Natural killer cell (primary cell): Measurements from ENCODE around the gene FOXA3. TPM values are rescaled to one million over a fixed set of nuclear protein-coding genes. Genes with fewer than 3 reads are reported as not detected.

Source experiments
- ATAC-seq, 3 donors: fragments of 150-1000 bp in 2 of 3; fragments of 200-7000 bp in 1 of 3; cut with Tn5 transposase; 1 replicate in 1 of 3; 2 replicates in 2 of 3; pipeline ENCODE4 v1.10.0; 2021; ENCODE audit warnings: mild to moderate bottlenecking in 2 of 3, moderate library complexity in 2 of 3
- DNase-seq, 2 donors: peaks; one replicate each; pipeline versions ENCODE4 v3.0.0 to v3.0.0-alpha.2; 2013 to 2021; ENCODE audit warnings: mixed read lengths in 1 of 2
- H3K27ac ChIP-seq: one replicate; pipeline ENCODE4 v1.5.1; 2013; ENCODE audit warnings: mild to moderate bottlenecking, low read length
- H3K27me3 ChIP-seq: one replicate; pipeline ENCODE4 v1.6.1; 2013; ENCODE audit warnings: low read length; ENCODE audit not compliant: control insufficient read depth, insufficient read depth
- H3K36me3 ChIP-seq: one replicate; pipeline ENCODE4 v1.6.1; 2013; ENCODE audit warnings: low read length; ENCODE audit not compliant: control insufficient read depth, insufficient read depth
- H3K4me1 ChIP-seq: one replicate; pipeline ENCODE4 v1.6.1; 2013; ENCODE audit warnings: low read length; ENCODE audit not compliant: control insufficient read depth, insufficient read depth
- H3K4me3 ChIP-seq: one replicate; pipeline ENCODE4 v1.5.1; 2013; ENCODE audit warnings: low read length
- H3K9me3 ChIP-seq: one replicate; pipeline ENCODE4 v1.6.1; 2013; ENCODE audit warnings: low read length; ENCODE audit not compliant: control insufficient read depth, insufficient read depth
- H3K27ac Mint-ChIP-seq, 2 donors: one replicate each; pipeline ENCODE4 v1.8.0; 2022; ENCODE audit warnings: mild to moderate bottlenecking in 2 of 2, mixed read lengths in 2 of 2, moderate library complexity in 1 of 2
- H3K27me3 Mint-ChIP-seq, 2 donors: one replicate each; pipeline ENCODE4 v1.8.0; 2022; ENCODE audit warnings: low read depth in 2 of 2, mixed read lengths in 2 of 2
- H3K36me3 Mint-ChIP-seq: one replicate; pipeline ENCODE4 v1.8.0; 2022; ENCODE audit warnings: mixed read lengths
- H3K4me1 Mint-ChIP-seq, 2 donors: one replicate each; pipeline ENCODE4 v1.8.0; 2022; ENCODE audit warnings: mixed read lengths in 2 of 2
- H3K4me3 Mint-ChIP-seq: one replicate; pipeline ENCODE4 v1.8.0; 2022; ENCODE audit warnings: mild to moderate bottlenecking, moderate library complexity, mixed read lengths
- H3K9me3 Mint-ChIP-seq, 2 donors: one replicate each; pipeline ENCODE4 v1.8.0; 2022; ENCODE audit warnings: mixed read lengths in 2 of 2
- CTCF ChIP-seq: fragments of 200-600 bp; IDR thresholded peaks from one replicate; pipeline ENCODE4 v1.8.0; 2022; ENCODE audit warnings: antibody characterized with exemption
- WGBS: methylation state at CpG from one replicate; pipeline ENCODE4 v1.1.7; 2013; ENCODE audit warnings: missing lambda C conversion rate; ENCODE audit not compliant: insufficient coverage; 5-methylcytosine and 5-hydroxymethylcytosine counted together
- intact Hi-C: fragments of 100-400 bp; cut with micrococcal nuclease; formaldehyde crosslinking; loops from one replicate; pipeline ENCODE4 v1.14.2; 2022
- total RNA-seq, 4 donors: library from RNA; stranded (reverse); fragments of 120-200 nt in 1 of 4; gene quantifications; one replicate each; pipeline versions ENCODE4 v1.2.3 to v1.2.4, GENCODE V29; 2013 to 2022

FOXA3 gene
- total RNA-seq, 3 donors from 2014 or later (not counting 1 experiment from before 2014, with no cell fraction given), result not detected

GRCh38 chr19:45881082-45881908 lies 17.2 kb downstream of the FOXA3 start:
- Mint-ChIP-seq H3K4me1 (peaks cover 10 to 37% of the 10 kb centered on the region in 2 donors), H3K9me3 (no peaks in the 10 kb centered on the region), H3K4me3 (no peak overlapping the region), H3K36me3 (no peaks in the 10 kb centered on the region), H3K27ac (no peak overlapping the region), H3K27me3 (peaks cover 0 to 16% of the 10 kb centered on the region in 2 donors)
- H3K4me1 ChIP-seq, result peaks cover 40% of the 10 kb centered on the region
- H3K4me3 ChIP-seq, result no peak overlapping the region
- DNase-seq, result no peak
- TF ChIP-seq CTCF, result no peak
- no peaks in the 10 kb centered on the region for H3K27me3 ChIP-seq
- WGBS, result 91% methylated on average over 10 of the region's 10 CpGs
- intact Hi-C loops, result no loop called here
- ATAC-seq, result no peak
- no peaks in the 10 kb centered on the region for H3K36me3 ChIP-seq
- H3K9me3 ChIP-seq, result no peaks in the 10 kb centered on the region
- no peak overlapping the region for H3K27ac ChIP-seq

- H3K27me3 Mint-ChIP-seq, result peaks cover 0 to 14% of the 10 kb centered on the region in 2 donors
- no peaks in the 10 kb centered on the region for H3K9me3 ChIP-seq
- H3K27ac Mint-ChIP-seq, result no peak overlapping the region
- H3K9me3 Mint-ChIP-seq, result no peaks in the 10 kb centered on the region
- WGBS, result 82% methylated on average over 4 of the region's 4 CpGs
- no peaks in the 10 kb centered on the region for H3K27me3 ChIP-seq
- H3K4me1 ChIP-seq, result peaks cover 40% of the 10 kb centered on the region
- no peak overlapping the region for H3K4me3 Mint-ChIP-seq
- DNase-seq, result no peak
- intact Hi-C loops, result loop anchor here (2.0 kb wide), 1 partner anchor 111 kb away; no protein-coding TSS in a partner anchor
- no peak for ATAC-seq
- no peak overlapping the region for H3K27ac ChIP-seq
- no peak for TF ChIP-seq CTCF
- peaks cover 17 to 39% of the 10 kb centered on the region in 2 donors for H3K4me1 Mint-ChIP-seq
- H3K36me3 ChIP-seq, result no peaks in the 10 kb centered on the region
- no peaks in the 10 kb centered on the region for H3K36me3 Mint-ChIP-seq
- no peak overlapping the region for H3K4me3 ChIP-seq
These were observed 17.9 kb downstream of the FOXA3 start for GRCh38 chr19:45881909-45882528.

GRCh38 chr19:45882652-45883585 lies 18.8 kb downstream of the FOXA3 start:
- ATAC-seq, result peak; percentile 52 to 65 (median 53)
- peaks cover 37% of the 10 kb centered on the region for H3K4me1 ChIP-seq
- no peak overlapping the region for H3K27ac ChIP-seq
- 36% methylated on average over 46 of the region's 47 CpGs for WGBS
- H3K9me3 Mint-ChIP-seq, result no peaks in the 10 kb centered on the region
- H3K9me3 ChIP-seq, result no peaks in the 10 kb centered on the region
- no peaks in the 10 kb centered on the region for H3K36me3 ChIP-seq
- peaks cover 17 to 38% of the 10 kb centered on the region in 2 donors for H3K4me1 Mint-ChIP-seq
- H3K27me3 Mint-ChIP-seq, result peaks cover 0 to 13% of the 10 kb centered on the region in 2 donors
- intact Hi-C loops, result loop anchor here (1.0 to 2.0 kb wide), 2 partner anchors 66 to 112 kb away; no protein-coding TSS in a partner anchor
- DNase-seq, result peak; percentile 87 to 93
- H3K36me3 Mint-ChIP-seq, result no peaks in the 10 kb centered on the region
- H3K27ac Mint-ChIP-seq, result peak overlapping the region; percentile 79 to 83
- peak; percentile 98 for TF ChIP-seq CTCF
- H3K4me3 ChIP-seq, result no peak overlapping the region
- H3K4me3 Mint-ChIP-seq, result peak overlapping the region; percentile 92
- H3K27me3 ChIP-seq, result no peaks in the 10 kb centered on the region
